Type B pancreatic cell (in vitro differentiated cells): ENCODE measurements around the gene TASOR2. TPM values are rescaled to one million over a fixed set of nuclear protein-coding genes. Genes with fewer than 3 reads are reported as not detected.

ENCODE experiments used
- DNase-seq: peaks from one replicate; pipeline ENCODE4 v3.0.0; 2021; ENCODE audit warnings: mixed read lengths; ENCODE audit not compliant: unreplicated experiment; ENCODE audit errors: extremely low spot score
- H3K27ac Mint-ChIP-seq: 2 replicates; pipeline ENCODE4 v1.8.0; 2021; ENCODE audit warnings: mild to moderate bottlenecking, mixed read lengths
- H3K27me3 Mint-ChIP-seq: 2 replicates; pipeline ENCODE4 v1.8.0; 2021; ENCODE audit warnings: mixed read lengths
- H3K36me3 Mint-ChIP-seq: 2 replicates; pipeline ENCODE4 v1.8.0; 2021; ENCODE audit warnings: mixed read lengths
- H3K4me1 Mint-ChIP-seq: one replicate; pipeline ENCODE4 v1.8.0; 2021; ENCODE audit warnings: mixed read lengths; ENCODE audit not compliant: unreplicated experiment
- H3K4me3 Mint-ChIP-seq: 2 replicates; pipeline ENCODE4 v1.8.0; 2021; ENCODE audit warnings: mild to moderate bottlenecking, mixed read lengths
- H3K9me3 Mint-ChIP-seq: 2 replicates; pipeline ENCODE4 v1.8.0; 2021; ENCODE audit warnings: mixed read lengths
- total RNA-seq: library from RNA; stranded (reverse); gene quantifications from 2 replicates; pipeline ENCODE4 v1.2.1, GENCODE V29; 2021; ENCODE audit warnings: low replicate concordance
- TF ChIP-seq, protein P1 (sequence below): fragments of 200-600 bp; sonication (generic); conservative IDR thresholded peaks from 2 replicates; pipeline ENCODE4 v1.5.0; 2021; ENCODE audit warnings: antibody characterized with exemption, mild to moderate bottlenecking

Gene TASOR2
- total RNA-seq, 1 donor from 2014 or later: 70.1 TPM

DNA sequence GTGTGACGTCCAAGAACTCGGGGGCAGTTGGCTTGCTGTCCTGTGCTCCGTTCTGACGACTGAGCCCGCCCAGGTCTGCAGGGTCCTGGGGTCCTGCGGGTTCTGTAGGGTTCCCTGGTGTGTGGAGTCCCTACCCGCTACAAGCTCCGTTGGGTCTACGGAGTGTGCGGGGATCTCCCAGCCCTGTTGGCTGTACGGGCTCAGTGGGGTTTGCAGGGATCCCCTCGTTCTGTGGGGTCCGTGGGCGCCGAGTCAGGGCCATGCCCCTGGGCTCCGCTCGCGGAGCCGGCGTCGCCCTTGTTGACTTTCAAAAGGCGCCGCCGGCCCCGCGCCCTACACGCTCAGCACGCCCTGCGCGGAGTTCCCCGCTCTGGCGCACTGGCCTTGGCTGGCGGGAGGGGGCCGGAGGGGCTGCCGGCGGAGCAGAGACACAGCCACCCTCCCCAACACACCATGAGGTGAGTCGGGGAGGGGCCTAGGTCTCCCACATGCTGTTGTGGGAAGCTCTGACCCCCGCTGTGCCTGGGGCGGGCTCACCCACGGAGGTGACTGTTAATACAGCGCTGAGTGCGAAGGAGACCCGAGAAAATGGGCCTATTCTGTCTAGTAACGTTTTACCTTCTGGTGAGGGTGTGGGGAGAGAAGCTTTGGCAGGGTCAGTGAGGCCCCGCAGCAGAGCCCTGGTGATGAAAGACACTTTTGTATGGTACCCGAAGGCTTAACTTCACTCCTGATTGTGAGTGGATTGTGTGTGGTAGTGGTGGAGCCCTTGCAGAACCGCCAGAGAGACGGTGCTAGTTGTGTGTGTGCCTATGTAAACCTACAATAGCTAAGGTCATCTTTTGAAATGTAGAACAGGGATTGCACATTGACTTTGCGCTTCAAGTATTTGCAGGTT lies 8.1 kb downstream of the TASOR2 start:
- H3K4me1 Mint-ChIP-seq: peaks cover 29% of the 10 kb centered on the region
- H3K27me3 Mint-ChIP-seq: no peaks in the 10 kb centered on the region
- H3K27ac Mint-ChIP-seq: peak overlapping the region; percentile 87
- no peaks in the 10 kb centered on the region for H3K9me3 Mint-ChIP-seq
- no peaks in the 10 kb centered on the region for H3K36me3 Mint-ChIP-seq
- TF ChIP-seq, protein P1, sequence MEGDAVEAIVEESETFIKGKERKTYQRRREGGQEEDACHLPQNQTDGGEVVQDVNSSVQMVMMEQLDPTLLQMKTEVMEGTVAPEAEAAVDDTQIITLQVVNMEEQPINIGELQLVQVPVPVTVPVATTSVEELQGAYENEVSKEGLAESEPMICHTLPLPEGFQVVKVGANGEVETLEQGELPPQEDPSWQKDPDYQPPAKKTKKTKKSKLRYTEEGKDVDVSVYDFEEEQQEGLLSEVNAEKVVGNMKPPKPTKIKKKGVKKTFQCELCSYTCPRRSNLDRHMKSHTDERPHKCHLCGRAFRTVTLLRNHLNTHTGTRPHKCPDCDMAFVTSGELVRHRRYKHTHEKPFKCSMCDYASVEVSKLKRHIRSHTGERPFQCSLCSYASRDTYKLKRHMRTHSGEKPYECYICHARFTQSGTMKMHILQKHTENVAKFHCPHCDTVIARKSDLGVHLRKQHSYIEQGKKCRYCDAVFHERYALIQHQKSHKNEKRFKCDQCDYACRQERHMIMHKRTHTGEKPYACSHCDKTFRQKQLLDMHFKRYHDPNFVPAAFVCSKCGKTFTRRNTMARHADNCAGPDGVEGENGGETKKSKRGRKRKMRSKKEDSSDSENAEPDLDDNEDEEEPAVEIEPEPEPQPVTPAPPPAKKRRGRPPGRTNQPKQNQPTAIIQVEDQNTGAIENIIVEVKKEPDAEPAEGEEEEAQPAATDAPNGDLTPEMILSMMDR: no peak
- H3K4me3 Mint-ChIP-seq: peak overlapping the region; percentile 86
- peak; percentile 78 for DNase-seq

DNA sequence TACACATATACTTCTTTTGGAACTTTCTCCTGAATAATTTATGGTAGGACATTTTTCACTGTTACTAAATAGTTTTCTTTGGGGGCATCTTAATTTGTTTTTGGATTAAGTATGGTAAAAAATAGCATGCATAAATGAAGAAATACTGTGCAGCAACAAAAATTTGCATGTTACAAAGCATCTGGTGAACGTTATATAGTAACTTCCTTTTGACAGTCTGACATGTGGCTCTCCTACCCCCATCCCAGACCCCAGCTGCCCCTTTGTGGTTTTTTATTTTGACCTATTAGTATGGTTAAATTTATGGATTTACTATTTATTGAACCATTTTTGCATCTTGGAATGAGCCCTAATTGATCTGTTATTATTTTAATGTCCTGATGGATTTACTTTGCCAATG lies 9.9 kb downstream of the TASOR2 start:
- H3K9me3 Mint-ChIP-seq: no peaks in the 10 kb centered on the region
- H3K4me3 Mint-ChIP-seq: no peak overlapping the region
- H3K27ac Mint-ChIP-seq: no peak overlapping the region
- no peaks in the 10 kb centered on the region for H3K27me3 Mint-ChIP-seq
- no peaks in the 10 kb centered on the region for H3K36me3 Mint-ChIP-seq
- peaks cover 29% of the 10 kb centered on the region for H3K4me1 Mint-ChIP-seq
- DNase-seq: no peak
- TF ChIP-seq, protein P1: no peak

DNA sequence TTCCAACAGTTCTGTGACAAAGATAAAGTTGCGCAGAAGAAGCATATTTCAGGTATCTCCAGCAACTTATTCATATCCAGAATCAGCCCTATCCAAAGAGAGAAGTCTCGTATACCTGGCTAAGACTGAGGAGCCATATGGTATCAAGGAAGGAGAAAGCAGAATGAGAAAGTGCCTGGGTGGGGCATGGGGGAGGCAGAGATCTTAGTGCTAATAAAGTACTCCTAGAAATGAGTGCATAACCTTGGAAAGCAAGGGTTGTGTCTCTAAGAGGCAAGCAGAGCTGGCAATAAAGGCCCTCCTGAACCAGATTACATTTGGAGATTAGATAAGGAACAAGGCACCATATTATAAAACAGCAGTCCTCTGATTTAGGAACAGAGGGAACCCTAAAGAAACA lies 12.7 kb downstream of the TASOR2 start:
- Mint-ChIP-seq H3K9me3 (no peaks in the 10 kb centered on the region), H3K27ac (no peak overlapping the region), H3K4me3 (no peak overlapping the region), H3K4me1 (peaks cover 19% of the 10 kb centered on the region), H3K36me3 (no peaks in the 10 kb centered on the region), H3K27me3 (no peaks in the 10 kb centered on the region)
- TF ChIP-seq, protein P1: no peak
- no peak for DNase-seq

DNA sequence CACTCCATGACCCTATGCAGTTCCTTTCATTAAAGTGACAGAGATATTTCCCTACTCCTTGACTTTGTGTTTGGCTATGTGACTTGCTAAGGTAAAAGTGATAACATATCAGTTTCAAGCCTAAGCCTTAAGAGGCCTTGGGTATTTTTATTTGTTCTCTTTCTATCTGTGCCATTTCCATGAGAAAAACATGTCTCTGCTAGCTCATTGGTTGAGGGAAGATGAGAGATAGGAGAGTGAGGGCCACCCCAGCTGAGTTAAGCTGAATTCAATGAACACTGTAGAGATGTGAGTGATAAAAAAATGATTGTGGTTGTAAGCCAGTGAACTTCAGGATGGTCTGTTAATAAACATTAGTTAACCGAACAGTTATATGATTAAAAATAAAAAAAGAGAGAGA lies 13.4 kb downstream of the TASOR2 start:
- Mint-ChIP-seq H3K4me1 (peaks cover 14% of the 10 kb centered on the region), H3K27ac (no peak overlapping the region), H3K9me3 (no peaks in the 10 kb centered on the region), H3K27me3 (no peaks in the 10 kb centered on the region), H3K36me3 (no peaks in the 10 kb centered on the region), H3K4me3 (no peak overlapping the region)
- TF ChIP-seq, protein P1: no peak
- no peak for DNase-seq

DNA sequence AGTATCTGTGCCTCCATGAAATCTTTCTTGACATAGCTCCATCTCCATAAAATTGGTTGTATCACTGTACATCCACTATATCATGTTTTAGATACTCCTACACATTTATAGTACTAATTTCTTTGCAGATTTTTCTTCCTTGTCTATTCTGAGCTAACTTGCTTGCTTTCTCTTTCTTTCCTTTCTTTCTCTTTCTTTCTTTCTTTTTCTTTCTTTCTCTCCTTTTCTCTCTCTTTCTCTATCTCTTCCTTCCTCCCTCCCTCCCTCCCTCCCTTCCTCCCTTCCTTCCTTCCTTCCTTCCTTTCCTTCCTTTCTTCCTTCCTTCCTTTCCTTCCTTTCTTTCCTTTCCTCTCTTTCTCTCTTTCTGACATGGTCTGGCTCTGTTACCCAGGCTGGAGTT lies 23.7 kb downstream of the TASOR2 start:
- Mint-ChIP-seq H3K27me3 (no peaks in the 10 kb centered on the region), H3K27ac (no peak overlapping the region), H3K4me1 (peaks cover 14% of the 10 kb centered on the region), H3K36me3 (peaks cover 9% of the 10 kb centered on the region), H3K9me3 (peaks cover 5% of the 10 kb centered on the region), H3K4me3 (no peak overlapping the region)
- TF ChIP-seq, protein P1: no peak
- DNase-seq: no peak
